GM12872 (cell line): ENCODE data around the gene CD82.

ENCODE experiments used
- CTCF ChIP-seq: IDR thresholded peaks from 3 replicates; pipeline ENCODE4 v1.5.1; 2011; ENCODE audit warnings: low read depth, mild to moderate bottlenecking, low read length, moderate library complexity; ENCODE audit not compliant: insufficient read depth

CD82 gene

DNA sequence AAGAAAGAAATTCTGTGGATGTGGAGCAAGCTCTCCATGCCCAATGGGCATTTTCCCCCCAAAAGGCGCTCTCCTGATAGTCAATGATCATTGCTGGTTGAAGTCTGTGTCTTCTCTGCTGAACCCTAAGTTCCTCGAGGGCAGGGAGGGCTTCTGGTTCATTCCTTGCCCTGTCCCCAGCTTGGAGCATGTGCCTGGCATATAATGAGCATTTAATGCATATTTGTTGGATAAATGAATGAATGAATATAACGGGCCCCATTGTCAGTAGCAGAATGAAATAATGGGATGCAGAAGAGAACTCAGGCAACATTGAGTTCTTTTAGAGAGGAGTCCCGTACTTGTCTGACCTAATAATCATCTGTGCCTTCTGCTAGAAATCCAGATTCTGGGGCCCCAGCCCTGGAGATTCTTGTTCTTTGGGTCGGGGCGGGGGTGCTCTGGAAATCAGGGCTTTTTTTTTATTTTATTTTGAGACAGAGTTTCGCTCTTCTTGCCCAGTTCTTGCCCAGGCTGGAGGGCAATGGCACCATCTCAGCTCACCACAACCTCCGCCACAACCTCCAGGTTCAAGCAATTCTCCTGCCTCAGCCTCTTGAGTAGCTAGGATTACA, 64.4 kb downstream of the CD82 start:
- TF ChIP-seq CTCF = no peak

DNA sequence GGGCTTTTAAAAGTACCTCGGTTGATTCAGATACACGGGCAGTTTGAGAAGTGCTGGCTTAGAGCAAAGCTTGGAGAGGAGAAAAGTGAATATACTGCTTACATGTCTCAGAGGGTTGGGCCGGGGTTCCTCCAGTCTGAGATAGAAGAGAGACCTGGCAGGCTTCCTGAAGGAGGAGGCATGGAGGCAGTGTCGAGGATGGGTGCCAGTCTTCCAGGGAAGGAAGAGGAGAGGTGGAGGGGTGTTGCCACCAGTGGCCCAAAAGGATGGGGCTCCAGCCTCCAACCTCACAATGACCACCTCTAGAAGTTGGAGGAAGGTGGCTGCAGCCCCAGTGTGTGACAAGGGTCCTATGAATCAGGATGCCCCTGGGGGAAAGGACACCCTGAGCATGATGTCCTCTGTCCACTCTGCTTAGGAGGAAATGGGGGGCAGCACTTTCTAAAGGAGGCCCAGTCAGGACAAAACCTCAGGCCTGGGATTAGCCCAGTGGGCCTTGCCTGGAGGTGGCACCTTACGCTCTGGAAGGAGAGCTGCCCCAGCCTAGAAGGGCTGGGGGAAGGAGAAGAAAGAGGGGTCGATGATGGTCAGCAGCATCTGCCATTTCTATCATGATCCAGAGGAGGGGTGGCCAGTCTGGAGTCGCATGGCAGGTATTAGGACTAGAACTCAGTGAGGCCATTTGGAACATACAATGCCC, 65.2 kb downstream of the CD82 start:
- TF ChIP-seq CTCF = no peak

- TF ChIP-seq CTCF = no peak
Measured at GRCh38 chr11:44631831-44632230, 66.4 kb downstream of the CD82 start.

DNA sequence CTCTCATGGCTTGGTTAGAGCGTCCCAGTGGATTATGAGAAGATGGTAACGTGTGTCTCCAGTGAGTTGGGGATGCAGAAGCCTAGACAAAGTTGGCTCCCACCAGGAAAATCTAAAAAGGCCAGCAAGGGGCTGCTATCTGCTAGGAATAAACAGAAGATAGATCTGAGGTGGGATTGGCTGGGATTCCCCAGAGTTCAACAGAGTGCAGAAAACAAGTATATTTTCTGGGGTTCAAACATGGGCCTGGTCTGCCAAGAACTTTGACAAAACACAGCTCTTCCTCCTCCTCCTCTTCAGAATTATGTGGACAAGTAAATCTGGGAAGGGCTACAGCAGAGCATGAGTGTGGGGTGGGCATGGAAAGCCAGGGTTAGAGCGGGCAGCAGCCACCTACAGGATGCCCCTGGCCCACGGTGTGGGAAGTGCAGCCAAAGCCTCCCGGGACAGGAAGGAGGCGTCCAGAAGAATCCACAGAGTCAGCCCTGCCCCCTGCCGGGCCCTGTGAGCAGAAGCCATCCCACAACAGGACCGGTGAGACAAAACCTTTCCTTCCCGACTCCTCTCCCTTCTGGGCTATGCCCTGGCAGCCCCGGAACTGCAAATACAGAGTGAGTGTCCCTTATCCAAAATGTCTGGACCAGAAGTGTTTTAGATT, 67.1 kb downstream of the CD82 start:
- TF ChIP-seq CTCF = peak; percentile 71

GRCh38 chr11:44633641-44634040, 68.2 kb downstream of the CD82 start:
- TF ChIP-seq CTCF = peak; percentile 38; the same call in 2 of the 3 replicates

- TF ChIP-seq CTCF = no peak
Measured at GRCh38 chr11:44634401-44635281, 69.2 kb downstream of the CD82 start.

DNA sequence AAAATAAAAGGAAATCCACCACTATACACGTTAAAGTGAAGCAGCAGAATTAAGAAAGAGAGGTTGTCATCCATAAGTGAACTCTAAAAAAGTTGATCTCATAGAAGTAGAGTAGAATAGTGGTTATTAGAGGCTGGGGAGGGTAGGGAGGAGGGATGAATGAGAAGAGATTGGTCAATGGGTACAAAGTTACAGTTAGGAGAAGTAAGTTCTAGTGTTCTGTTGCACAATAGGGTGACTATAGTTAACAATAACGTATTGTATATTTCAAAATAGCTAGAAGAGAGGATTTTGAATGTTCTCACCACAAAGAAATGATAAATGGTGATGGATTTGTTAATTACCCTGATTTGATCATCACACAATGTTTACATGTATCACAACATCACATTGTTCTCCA, 72.0 kb downstream of the CD82 start:
- no peak for TF ChIP-seq CTCF
